Sigmoid colon (tissue), 4 donors: ENCODE measurements around the gene CEP120.

Experiments used
- CTCF ChIP-seq, 4 experiments: fragments of 450-650 bp in 3 of 4; fragments of 200-600 bp in 1 of 4; IDR thresholded peaks; one replicate each; pipeline ENCODE4 v1.5.1; 2016 to 2019; ENCODE audit warnings: antibody characterized with exemption in 4 of 4, mild to moderate bottlenecking in 3 of 4, moderate library complexity in 2 of 4
- EP300 ChIP-seq, 4 donors: sonication (generic); formaldehyde crosslinking; IDR thresholded peaks; one replicate each; pipeline ENCODE4 v1.6.1; 2017; ENCODE audit warnings: antibody characterized with exemption in 4 of 4
- POLR2A ChIP-seq, 2 donors: fragments of 450-650 bp; IDR thresholded peaks; one replicate each; pipeline ENCODE4 v1.6.1; 2016; ENCODE audit warnings: antibody characterized with exemption in 2 of 2, mild to moderate bottlenecking in 2 of 2, moderate library complexity in 2 of 2
- POLR2AphosphoS5 ChIP-seq, 4 donors: sonication (generic); formaldehyde crosslinking; IDR thresholded peaks; one replicate each; pipeline ENCODE4 v1.6.1; 2017; ENCODE audit warnings: antibody characterized with exemption in 4 of 4

- TF ChIP-seq POLR2AphosphoS5 (IDR thresholded peaks at IDR 0.05) = no peak
- TF ChIP-seq CTCF (IDR thresholded peaks at IDR 0.05) = no peak
- no peak for TF ChIP-seq POLR2A (IDR thresholded peaks at IDR 0.05)
- TF ChIP-seq EP300 (IDR thresholded peaks at IDR 0.05) = no peak
Observed at GRCh38 chr5:123450640-123451039, 27.4 kb upstream of the CEP120 start.
